Measurements from ENCODE around the gene SOWAHB. TPM values are rescaled to one million over a fixed set of nuclear protein-coding genes. Genes with fewer than 3 reads are reported as not detected.

Gene SOWAHB
- total RNA-seq, 6 donors from 2014 or later, result 1.3 to 8.4 (median 3.4) TPM

GRCh38 chr4:76931576-76932276 is 33.8 kb upstream of the SOWAHB start:
- no peak for ATAC-seq (ENCODE audit: low FRiP score in 2 of 2)
- 83 to 84% methylated on average over 7 of the region's 7 CpGs for WGBS, 2 donors

GRCh38 chr4:76931087-76931486 is 33.1 kb upstream of the SOWAHB start:
- ATAC-seq (ENCODE audit: low FRiP score in 2 of 2), result no peak

More at GRCh38 chr4:76931576-76932276, 33.8 kb upstream of the SOWAHB start:
- no peaks in the 10 kb centered on the region for H3K9me3 ChIP-seq
- H3K4me1 ChIP-seq, result no peaks in the 10 kb centered on the region
- DNase-seq, result no peak
- no peaks in the 10 kb centered on the region for H3K36me3 ChIP-seq
- TF ChIP-seq CTCF (IDR thresholded peaks at IDR 0.05) (no peak), POLR2A (IDR thresholded peaks at IDR 0.05) (no peak), POLR2AphosphoS5 (IDR thresholded peaks at IDR 0.05) (no peak), EP300 (IDR thresholded peaks at IDR 0.05) (no peak)
- H3K27me3 ChIP-seq, result no peaks in the 10 kb centered on the region
- no peak overlapping the region for H3K4me3 ChIP-seq
- no peak overlapping the region for H3K27ac ChIP-seq

DNA sequence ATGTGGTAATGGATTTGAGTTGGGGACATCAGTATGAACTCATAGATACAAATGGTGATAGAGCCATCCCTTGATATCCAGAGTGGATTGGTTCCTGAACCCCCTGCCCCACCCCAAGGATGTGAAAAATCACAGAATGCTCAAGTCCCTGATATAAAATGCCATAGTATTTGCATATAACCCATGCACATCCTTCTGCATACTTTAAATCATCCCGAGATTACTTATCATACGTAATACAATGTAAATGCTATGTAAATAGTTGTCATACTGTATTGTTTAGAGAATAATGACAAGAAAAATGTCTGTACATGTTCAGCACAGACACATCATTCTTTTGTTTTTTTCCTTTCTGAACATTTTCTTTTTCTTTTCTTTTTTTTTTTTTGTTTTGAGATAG is 32.7 kb upstream of the SOWAHB start:
- no peaks in the 10 kb centered on the region for H3K9me3 ChIP-seq
- H3K27ac ChIP-seq, result no peak overlapping the region
- H3K4me3 ChIP-seq, result no peak overlapping the region
- no peak for DNase-seq
- no peaks in the 10 kb centered on the region for H3K27me3 ChIP-seq
- no peaks in the 10 kb centered on the region for H3K4me1 ChIP-seq
- no peak for TF ChIP-seq POLR2AphosphoS5 (IDR thresholded peaks at IDR 0.05)
- no peak for TF ChIP-seq EP300 (IDR thresholded peaks at IDR 0.05)
- no peak for TF ChIP-seq POLR2A (IDR thresholded peaks at IDR 0.05)
- no peak for TF ChIP-seq CTCF (IDR thresholded peaks at IDR 0.05)
- ATAC-seq (ENCODE audit: low FRiP score in 2 of 2), result no peak
- H3K36me3 ChIP-seq, result no peaks in the 10 kb centered on the region
- WGBS, 2 donors, result 86 to 89% methylated on average over 2 of the region's 2 CpGs

More at GRCh38 chr4:76931087-76931486, 33.1 kb upstream of the SOWAHB start:
- DNase-seq, result no peak
- Histone ChIP-seq H3K27me3 (no peaks in the 10 kb centered on the region), H3K4me3 (no peak overlapping the region), H3K36me3 (no peaks in the 10 kb centered on the region), H3K4me1 (no peaks in the 10 kb centered on the region), H3K9me3 (no peaks in the 10 kb centered on the region), H3K27ac (no peak overlapping the region)
- no peak for TF ChIP-seq POLR2A (IDR thresholded peaks at IDR 0.05)
- TF ChIP-seq POLR2AphosphoS5 (IDR thresholded peaks at IDR 0.05), result no peak
- TF ChIP-seq CTCF (IDR thresholded peaks at IDR 0.05), result no peak

DNA sequence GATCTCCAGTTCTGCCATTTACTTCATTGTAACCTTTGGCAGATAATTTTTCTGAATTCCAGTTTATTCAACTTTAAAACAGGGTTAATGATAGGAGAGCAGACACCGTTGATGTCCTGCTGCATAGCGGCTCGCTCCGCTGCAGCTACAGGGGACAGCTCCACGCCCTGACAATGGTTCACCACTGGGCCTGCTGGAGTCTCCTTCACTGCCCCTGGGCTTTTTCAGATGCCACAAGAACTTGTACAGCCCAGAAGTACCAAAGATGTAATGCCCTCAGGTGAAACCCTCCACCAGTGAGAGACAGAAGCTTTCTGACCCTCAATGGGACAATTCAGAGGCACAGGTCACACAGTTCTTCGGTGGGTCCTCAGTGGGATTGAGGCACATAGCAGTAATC is 28.9 kb upstream of the SOWAHB start:
- WGBS, 2 donors, result 95 to 96% methylated on average over 6 of the region's 6 CpGs
- Histone ChIP-seq H3K36me3 (no peaks in the 10 kb centered on the region), H3K27ac (no peak overlapping the region), H3K27me3 (no peaks in the 10 kb centered on the region), H3K9me3 (no peaks in the 10 kb centered on the region), H3K4me1 (no peaks in the 10 kb centered on the region), H3K4me3 (no peak overlapping the region)
- ATAC-seq (ENCODE audit: low FRiP score in 2 of 2) (no peak), DNase-seq (no peak)
- no peak for TF ChIP-seq CTCF (IDR thresholded peaks at IDR 0.05)
- no peak for TF ChIP-seq EP300 (IDR thresholded peaks at IDR 0.05)
- no peak for TF ChIP-seq POLR2AphosphoS5 (IDR thresholded peaks at IDR 0.05)
- TF ChIP-seq POLR2A (IDR thresholded peaks at IDR 0.05), result no peak

Measured in upper lobe of left lung (tissue), 6 donors.